HEK293 (cell line): Measurements from ENCODE around the gene COL25A1.

Experiments used
- KLF10 ChIP-seq: fragments of 450-650 bp; IDR thresholded peaks from 2 replicates; pipeline ENCODE4 v1.5.1; 2018; ENCODE audit warnings: missing biosample characterization, mild to moderate bottlenecking, missing genetic modification characterization
- REPIN1 ChIP-seq: fragments of 450-650 bp; formaldehyde crosslinking; IDR thresholded peaks from 2 replicates; pipeline ENCODE4 v1.5.1; 2017; ENCODE audit warnings: missing biosample characterization, missing genetic modification characterization, low read depth
- SP3 ChIP-seq: fragments of 450-650 bp; formaldehyde crosslinking; IDR thresholded peaks from 2 replicates; pipeline ENCODE4 v1.5.1; 2016; ENCODE audit warnings: missing biosample characterization, missing genetic modification characterization
- TRIM28 ChIP-seq: IDR thresholded peaks from 2 replicates; pipeline ENCODE4 v1.6.1; 2011; ENCODE audit warnings: low read length, control low read depth, borderline replicate concordance
- WT1 ChIP-seq: fragments of 450-650 bp; formaldehyde crosslinking; IDR thresholded peaks from 2 replicates; pipeline ENCODE4 v1.5.1; 2016; ENCODE audit warnings: missing biosample characterization, missing genetic modification characterization
- ZBTB1 ChIP-seq: fragments of 450-650 bp; formaldehyde crosslinking; IDR thresholded peaks from 2 replicates; pipeline ENCODE4 v1.5.1; 2016; ENCODE audit warnings: missing biosample characterization, missing genetic modification characterization
- ZBTB17 ChIP-seq: fragments of 450-650 bp; formaldehyde crosslinking; IDR thresholded peaks from 2 replicates; pipeline ENCODE4 v1.5.1; 2016; ENCODE audit warnings: missing biosample characterization, missing genetic modification characterization
- ZBTB7A ChIP-seq: fragments of 450-650 bp; formaldehyde crosslinking; IDR thresholded peaks from 2 replicates; pipeline ENCODE4 v1.5.1; 2016; ENCODE audit warnings: low read depth, missing biosample characterization, missing genetic modification characterization
- ZFP3 ChIP-seq: fragments of 450-650 bp; formaldehyde crosslinking; IDR thresholded peaks from 2 replicates; pipeline ENCODE4 v1.5.1; 2016; ENCODE audit warnings: low read depth, missing biosample characterization, missing genetic modification characterization
- ZFP37 ChIP-seq: fragments of 450-650 bp; formaldehyde crosslinking; IDR thresholded peaks from 2 replicates; pipeline ENCODE4 v1.5.1; 2016; ENCODE audit warnings: missing biosample characterization, missing genetic modification characterization
- ZNF114 ChIP-seq: fragments of 450-650 bp; formaldehyde crosslinking; IDR thresholded peaks from 2 replicates; pipeline ENCODE4 v1.5.0; 2017; ENCODE audit warnings: missing biosample characterization, missing genetic modification characterization
- ZNF148 ChIP-seq: fragments of 450-650 bp; formaldehyde crosslinking; IDR thresholded peaks from 2 replicates; pipeline ENCODE4 v1.5.0; 2017; ENCODE audit warnings: missing biosample characterization, missing genetic modification characterization, borderline replicate concordance
- ZNF155 ChIP-seq: fragments of 450-650 bp; formaldehyde crosslinking; IDR thresholded peaks from 2 replicates; pipeline ENCODE4 v1.5.1; 2016; ENCODE audit warnings: missing biosample characterization, missing genetic modification characterization
- ZNF223 ChIP-seq: fragments of 450-650 bp; formaldehyde crosslinking; IDR thresholded peaks from 2 replicates; pipeline ENCODE4 v1.5.1; 2016; ENCODE audit warnings: missing biosample characterization, missing genetic modification characterization
- ZNF280D ChIP-seq: fragments of 450-650 bp; formaldehyde crosslinking; IDR thresholded peaks from 2 replicates; pipeline ENCODE4 v1.5.1; 2016; ENCODE audit warnings: missing biosample characterization, missing genetic modification characterization
- ZNF362 ChIP-seq: fragments of 450-650 bp; formaldehyde crosslinking; IDR thresholded peaks from 2 replicates; pipeline ENCODE4 v1.5.1; 2016; ENCODE audit warnings: missing biosample characterization, missing genetic modification characterization
- ZNF433 ChIP-seq: fragments of 450-650 bp; formaldehyde crosslinking; IDR thresholded peaks from 2 replicates; pipeline ENCODE4 v1.5.1; 2016; ENCODE audit warnings: missing biosample characterization, missing genetic modification characterization, low read depth
- ZNF529 ChIP-seq: fragments of 450-650 bp; formaldehyde crosslinking; IDR thresholded peaks from 2 replicates; pipeline ENCODE4 v1.5.1; 2017; ENCODE audit warnings: missing genetic modification characterization, missing biosample characterization; ENCODE audit not compliant: insufficient replicate concordance
- ZNF558 ChIP-seq: fragments of 450-650 bp; formaldehyde crosslinking; IDR thresholded peaks from 2 replicates; pipeline ENCODE4 v1.5.1; 2016; ENCODE audit warnings: missing biosample characterization, missing genetic modification characterization
- ZNF596 ChIP-seq: fragments of 450-650 bp; IDR thresholded peaks from 2 replicates; pipeline ENCODE4 v1.5.0; 2018; ENCODE audit warnings: missing biosample characterization, mild to moderate bottlenecking, missing genetic modification characterization, moderate library complexity
- ZNF623 ChIP-seq: fragments of 450-650 bp; formaldehyde crosslinking; IDR thresholded peaks from 2 replicates; pipeline ENCODE4 v1.5.1; 2016; ENCODE audit warnings: missing biosample characterization, missing genetic modification characterization
- ZNF624 ChIP-seq: fragments of 450-650 bp; formaldehyde crosslinking; IDR thresholded peaks from 2 replicates; pipeline ENCODE4 v1.5.1; 2017; ENCODE audit warnings: missing biosample characterization, missing genetic modification characterization
- ZNF660 ChIP-seq: fragments of 450-650 bp; IDR thresholded peaks from 2 replicates; pipeline ENCODE4 v1.5.1; 2018; ENCODE audit warnings: missing biosample characterization, mild to moderate bottlenecking, missing genetic modification characterization
- ZNF791 ChIP-seq: fragments of 450-650 bp; formaldehyde crosslinking; IDR thresholded peaks from 2 replicates; pipeline ENCODE4 v1.5.1; 2016; ENCODE audit warnings: missing biosample characterization, missing genetic modification characterization
- ZXDB ChIP-seq: fragments of 450-650 bp; formaldehyde crosslinking; IDR thresholded peaks from 2 replicates; pipeline ENCODE4 v1.5.1; 2016; ENCODE audit warnings: missing biosample characterization, missing genetic modification characterization
- TF ChIP-seq, protein P1 (sequence below): fragments of 450-650 bp; formaldehyde crosslinking; IDR thresholded peaks from 2 replicates; pipeline ENCODE4 v1.5.1; 2016; ENCODE audit warnings: missing biosample characterization, missing genetic modification characterization
- TF ChIP-seq, protein P2 (sequence below): fragments of 450-650 bp; formaldehyde crosslinking; IDR thresholded peaks from 2 replicates; pipeline ENCODE4 v1.5.1; 2016; ENCODE audit warnings: missing biosample characterization, missing genetic modification characterization
- TF ChIP-seq, protein P3 (sequence below): fragments of 450-650 bp; formaldehyde crosslinking; IDR thresholded peaks from 2 replicates; pipeline ENCODE4 v1.5.1; 2016; ENCODE audit warnings: missing biosample characterization, missing genetic modification characterization
- TF ChIP-seq, protein P4 (sequence below): IDR thresholded peaks from 2 replicates; pipeline ENCODE4 v1.6.1; 2011; ENCODE audit warnings: mild to moderate bottlenecking, low read depth, low read length, borderline replicate concordance

Gene COL25A1

GRCh38 chr4:108941904-108942430, 360.5 kb downstream of the COL25A1 start (continued):
- TF ChIP-seq ZNF623 (tag by site-specific recombination) = no peak
- peak; percentile 64 for TF ChIP-seq SP3 (tag by site-specific recombination)
- TF ChIP-seq, protein P1, sequence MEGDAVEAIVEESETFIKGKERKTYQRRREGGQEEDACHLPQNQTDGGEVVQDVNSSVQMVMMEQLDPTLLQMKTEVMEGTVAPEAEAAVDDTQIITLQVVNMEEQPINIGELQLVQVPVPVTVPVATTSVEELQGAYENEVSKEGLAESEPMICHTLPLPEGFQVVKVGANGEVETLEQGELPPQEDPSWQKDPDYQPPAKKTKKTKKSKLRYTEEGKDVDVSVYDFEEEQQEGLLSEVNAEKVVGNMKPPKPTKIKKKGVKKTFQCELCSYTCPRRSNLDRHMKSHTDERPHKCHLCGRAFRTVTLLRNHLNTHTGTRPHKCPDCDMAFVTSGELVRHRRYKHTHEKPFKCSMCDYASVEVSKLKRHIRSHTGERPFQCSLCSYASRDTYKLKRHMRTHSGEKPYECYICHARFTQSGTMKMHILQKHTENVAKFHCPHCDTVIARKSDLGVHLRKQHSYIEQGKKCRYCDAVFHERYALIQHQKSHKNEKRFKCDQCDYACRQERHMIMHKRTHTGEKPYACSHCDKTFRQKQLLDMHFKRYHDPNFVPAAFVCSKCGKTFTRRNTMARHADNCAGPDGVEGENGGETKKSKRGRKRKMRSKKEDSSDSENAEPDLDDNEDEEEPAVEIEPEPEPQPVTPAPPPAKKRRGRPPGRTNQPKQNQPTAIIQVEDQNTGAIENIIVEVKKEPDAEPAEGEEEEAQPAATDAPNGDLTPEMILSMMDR (tag by site-specific recombination) = no peak
- no peak for TF ChIP-seq ZNF223 (tag by site-specific recombination)
- TF ChIP-seq ZNF529 (tag by site-specific recombination) = no peak
- no peak for TF ChIP-seq ZNF114
- TF ChIP-seq ZFP37 = peak; percentile 42; the same call in 1 of the 2 replicates
- no peak for TF ChIP-seq ZNF433 (tag by site-specific recombination)
- TF ChIP-seq ZNF660 (tag by site-specific recombination) = no peak
- TF ChIP-seq, protein P2, sequence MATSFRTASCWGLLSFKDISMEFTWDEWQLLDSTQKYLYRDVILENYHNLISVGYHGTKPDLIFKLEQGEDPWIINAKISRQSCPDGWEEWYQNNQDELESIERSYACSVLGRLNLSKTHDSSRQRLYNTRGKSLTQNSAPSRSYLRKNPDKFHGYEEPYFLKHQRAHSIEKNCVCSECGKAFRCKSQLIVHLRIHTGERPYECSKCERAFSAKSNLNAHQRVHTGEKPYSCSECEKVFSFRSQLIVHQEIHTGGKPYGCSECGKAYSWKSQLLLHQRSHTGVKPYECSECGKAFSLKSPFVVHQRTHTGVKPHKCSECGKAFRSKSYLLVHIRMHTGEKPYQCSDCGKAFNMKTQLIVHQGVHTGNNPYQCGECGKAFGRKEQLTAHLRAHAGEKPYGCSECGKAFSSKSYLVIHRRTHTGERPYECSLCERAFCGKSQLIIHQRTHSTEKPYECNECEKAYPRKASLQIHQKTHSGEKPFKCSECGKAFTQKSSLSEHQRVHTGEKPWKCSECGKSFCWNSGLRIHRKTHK (tag by site-specific recombination) = no peak
- TF ChIP-seq KLF10 = peak; percentile 95
- no peak for TF ChIP-seq ZNF148 (tag by site-specific recombination)
- TF ChIP-seq, protein P3, sequence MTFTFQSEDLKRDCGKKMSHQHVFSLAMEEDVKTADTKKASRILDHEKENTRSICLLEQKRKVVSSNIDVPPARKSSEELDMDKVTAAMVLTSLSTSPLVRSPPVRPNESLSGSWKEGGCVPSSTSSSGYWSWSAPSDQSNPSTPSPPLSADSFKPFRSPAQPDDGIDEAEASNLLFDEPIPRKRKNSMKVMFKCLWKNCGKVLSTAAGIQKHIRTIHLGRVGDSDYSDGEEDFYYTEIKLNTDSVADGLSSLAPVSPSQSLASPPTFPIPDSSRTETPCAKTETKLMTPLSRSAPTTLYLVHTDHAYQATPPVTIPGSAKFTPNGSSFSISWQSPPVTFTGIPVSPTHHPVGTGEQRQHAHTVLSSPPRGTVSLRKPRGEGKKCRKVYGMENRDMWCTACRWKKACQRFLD (tag by site-specific recombination) = no peak
- TF ChIP-seq ZNF155 = no peak
- TF ChIP-seq ZNF624 = no peak
- TF ChIP-seq, protein P4, sequence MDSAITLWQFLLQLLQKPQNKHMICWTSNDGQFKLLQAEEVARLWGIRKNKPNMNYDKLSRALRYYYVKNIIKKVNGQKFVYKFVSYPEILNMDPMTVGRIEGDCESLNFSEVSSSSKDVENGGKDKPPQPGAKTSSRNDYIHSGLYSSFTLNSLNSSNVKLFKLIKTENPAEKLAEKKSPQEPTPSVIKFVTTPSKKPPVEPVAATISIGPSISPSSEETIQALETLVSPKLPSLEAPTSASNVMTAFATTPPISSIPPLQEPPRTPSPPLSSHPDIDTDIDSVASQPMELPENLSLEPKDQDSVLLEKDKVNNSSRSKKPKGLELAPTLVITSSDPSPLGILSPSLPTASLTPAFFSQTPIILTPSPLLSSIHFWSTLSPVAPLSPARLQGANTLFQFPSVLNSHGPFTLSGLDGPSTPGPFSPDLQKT = no peak
- no peak for TF ChIP-seq ZFP3
- no peak for TF ChIP-seq REPIN1 (tag by site-specific recombination)
- peak; percentile 67; the same call in 1 of the 2 replicates for TF ChIP-seq ZBTB7A (tag by site-specific recombination)
- TF ChIP-seq ZNF362 (tag by site-specific recombination) = peak; percentile 73; the same call in 1 of the 2 replicates
- no peak for TF ChIP-seq ZNF280D (tag by site-specific recombination)
- TF ChIP-seq ZNF558 (tag by site-specific recombination) = peak; percentile 74; the same call in 1 of the 2 replicates
- TF ChIP-seq ZNF596 (tag by site-specific recombination) = peak; percentile 33; the same call in 1 of the 2 replicates
- no peak for TF ChIP-seq ZXDB (tag by site-specific recombination)
- TF ChIP-seq TRIM28 = no peak
- peak; percentile 64; the same call in 1 of the 2 replicates for TF ChIP-seq ZBTB1 (tag by site-specific recombination)
- peak; percentile 94 for TF ChIP-seq WT1
- TF ChIP-seq ZBTB17 = peak; percentile 93
- TF ChIP-seq ZNF791 (tag by site-specific recombination) = no peak
